PC-3 (cell line): ENCODE data around the gene TMC1. TPM values are rescaled to one million over a fixed set of nuclear protein-coding genes. Genes with fewer than 3 reads are reported as not detected.

ENCODE experiments used
- ATAC-seq: fragments of 200-7000 bp; cut with Tn5 transposase; 2 replicates; pipeline ENCODE4 v1.9.1; 2020; ENCODE audit warnings: mild to moderate bottlenecking, moderate library complexity
- BruUV-seq: library from RNA; stranded (reverse); fragments of 400-500 nt; replicated peaks from 2 replicates; lab custom pipeline; 2021; lab: Mats Ljungman, UMichigan
- CTCF ChIA-PET: fragments of 300-600 bp; sonication (Branson Sonifier 250); formaldehyde crosslinking; loops from one replicate; lab custom pipeline; 2022; ENCODE audit warnings: antibody characterized with exemption; lab: Charles Lee
- POLR2A ChIA-PET: fragments of 300-600 bp; sonication (Branson Sonifier 250); formaldehyde crosslinking; loops from one replicate; lab custom pipeline; 2022; ENCODE audit warnings: antibody characterized with exemption; ENCODE audit not compliant: unreplicated experiment; lab: Charles Lee
- DNase-seq: peaks from one replicate; pipeline ENCODE4 v3.0.0-alpha.2; 2015
- H2AFZ ChIP-seq: fragments of 300-600 bp; sonication (generic); 2 replicates; pipeline ENCODE4 v1.6.0; 2016; ENCODE audit warnings: antibody characterized with exemption, low read length
- H3F3A ChIP-seq: fragments of 300-600 bp; sonication (generic); one replicate; pipeline ENCODE4 v1.6.0; 2017; ENCODE audit warnings: antibody characterized with exemption, low read length, control low read depth, mild to moderate bottlenecking; ENCODE audit not compliant: unreplicated experiment
- H3K27ac ChIP-seq: fragments of 300-600 bp; sonication (generic); 2 replicates; pipeline ENCODE4 v1.5.1; 2016; ENCODE audit warnings: mild to moderate bottlenecking, low read length
- H3K27me3 ChIP-seq: fragments of 300-600 bp; sonication (generic); 2 replicates; pipeline ENCODE4 v1.6.1; 2016; ENCODE audit warnings: low read length, mixed read lengths
- H3K36me3 ChIP-seq: fragments of 300-600 bp; sonication (generic); 2 replicates; pipeline ENCODE4 v1.6.1; 2016; ENCODE audit warnings: low read depth, mixed run types, low read length, mixed read lengths
- H3K4me1 ChIP-seq: fragments of 300-600 bp; sonication (generic); 2 replicates; pipeline ENCODE4 v1.5.1; 2016; ENCODE audit warnings: low read length; ENCODE audit not compliant: insufficient read depth
- H3K4me2 ChIP-seq: fragments of 300-600 bp; sonication (generic); 2 replicates; pipeline ENCODE4 v1.6.0; 2016; ENCODE audit warnings: low read length
- H3K4me3 ChIP-seq: fragments of 300-600 bp; sonication (generic); 2 replicates; pipeline ENCODE4 v1.5.1; 2016; ENCODE audit warnings: mild to moderate bottlenecking, low read length, mixed read lengths
- H3K79me2 ChIP-seq: fragments of 300-600 bp; sonication (generic); 2 replicates; pipeline ENCODE4 v1.6.1; 2017; ENCODE audit warnings: low read length, mixed read lengths
- H3K9ac ChIP-seq: fragments of 300-600 bp; sonication (generic); 2 replicates; pipeline ENCODE4 v1.6.0; 2016; ENCODE audit warnings: mild to moderate bottlenecking, low read length
- H3K9me2 ChIP-seq: fragments of 300-600 bp; sonication (generic); replicated peaks from 2 replicates; pipeline ENCODE4 v1.6.1; 2016; ENCODE audit warnings: mixed run types, low read length, mixed read lengths
- H3K9me3 ChIP-seq: fragments of 300-600 bp; sonication (generic); 2 replicates; pipeline ENCODE4 v1.6.1; 2016; ENCODE audit warnings: low read length, mixed read lengths
- H4K20me1 ChIP-seq: fragments of 300-600 bp; sonication (generic); 2 replicates; pipeline ENCODE4 v1.6.1; 2016; ENCODE audit warnings: low read length, mixed read lengths
- EZH2 ChIP-seq: fragments of 300-600 bp; sonication (generic); IDR thresholded peaks from one replicate; pipeline ENCODE4 v1.6.1; 2017; ENCODE audit warnings: antibody characterized with exemption, mild to moderate bottlenecking, low read length; ENCODE audit not compliant: unreplicated experiment
- EZH2phosphoT487 ChIP-seq: fragments of 300-600 bp; sonication (generic); IDR thresholded peaks from 2 replicates; pipeline ENCODE4 v1.6.1; 2018; ENCODE audit warnings: mild to moderate bottlenecking, antibody characterized with exemption, low read length, borderline replicate concordance
- intact Hi-C: fragments of 100-400 bp; cut with micrococcal nuclease; formaldehyde crosslinking; loops from 2 replicates; pipeline ENCODE4 v1.9.0; 2023
- total RNA-seq: library from RNA; depleted of rRNA; stranded (reverse); fragments of >200 nt; gene quantifications from 2 replicates; pipeline ENCODE4 v1.2.3, GENCODE V29; 2014
- TF ChIP-seq, protein P1 (sequence below): fragments of 300-600 bp; sonication (generic); conservative IDR thresholded peaks from 2 replicates; pipeline ENCODE4 v1.5.1; 2017; ENCODE audit warnings: antibody characterized with exemption, low read depth, mild to moderate bottlenecking, low read length

The TMC1 gene
- total RNA-seq, 1 experiment from 2014 or later: 0.15 TPM

DNA sequence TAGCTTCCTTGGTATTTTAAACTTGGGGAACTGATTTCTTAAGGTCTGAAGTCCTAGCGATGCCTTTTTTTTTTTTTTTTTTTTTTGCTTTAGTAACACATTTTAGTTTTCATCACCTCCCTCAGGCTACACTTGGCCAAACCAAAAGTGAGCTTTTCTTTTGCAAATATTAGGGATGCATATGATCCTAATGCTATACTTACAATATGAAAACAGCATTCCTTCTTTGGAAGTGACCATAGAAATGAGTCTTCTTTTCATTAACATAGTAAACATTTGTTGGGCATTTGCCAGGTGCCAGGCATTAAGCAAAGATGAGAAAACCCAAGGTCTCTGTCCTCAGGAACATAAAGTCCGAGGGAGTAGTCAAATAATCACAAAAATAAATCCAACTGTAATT is 241.6 kb downstream of the TMC1 start:
- Histone ChIP-seq H3K9me2 (no peaks in the 10 kb centered on the region), H3K4me1 (no peaks in the 10 kb centered on the region), H3F3A (no peaks in the 10 kb centered on the region), H3K27ac (no peak overlapping the region), H3K9me3 (no peaks in the 10 kb centered on the region), H3K4me2 (no peak overlapping the region), H3K4me3 (no peak overlapping the region), H3K27me3 (peaks cover 30% of the 10 kb centered on the region), H3K36me3 (no peaks in the 10 kb centered on the region), H2AFZ (no peak overlapping the region), H3K9ac (no peak overlapping the region), H4K20me1 (no peaks in the 10 kb centered on the region), H3K79me2 (no peaks in the 10 kb centered on the region)
- ChIA-PET POLR2A (no interaction called here), CTCF (interaction anchor here (0.6 kb wide), 1 partner anchor 81 kb away, joined by 7 read pairs; no protein-coding TSS in a partner anchor)
- DNase-seq (no peak), ATAC-seq (no peak)
- TF ChIP-seq, protein P1, sequence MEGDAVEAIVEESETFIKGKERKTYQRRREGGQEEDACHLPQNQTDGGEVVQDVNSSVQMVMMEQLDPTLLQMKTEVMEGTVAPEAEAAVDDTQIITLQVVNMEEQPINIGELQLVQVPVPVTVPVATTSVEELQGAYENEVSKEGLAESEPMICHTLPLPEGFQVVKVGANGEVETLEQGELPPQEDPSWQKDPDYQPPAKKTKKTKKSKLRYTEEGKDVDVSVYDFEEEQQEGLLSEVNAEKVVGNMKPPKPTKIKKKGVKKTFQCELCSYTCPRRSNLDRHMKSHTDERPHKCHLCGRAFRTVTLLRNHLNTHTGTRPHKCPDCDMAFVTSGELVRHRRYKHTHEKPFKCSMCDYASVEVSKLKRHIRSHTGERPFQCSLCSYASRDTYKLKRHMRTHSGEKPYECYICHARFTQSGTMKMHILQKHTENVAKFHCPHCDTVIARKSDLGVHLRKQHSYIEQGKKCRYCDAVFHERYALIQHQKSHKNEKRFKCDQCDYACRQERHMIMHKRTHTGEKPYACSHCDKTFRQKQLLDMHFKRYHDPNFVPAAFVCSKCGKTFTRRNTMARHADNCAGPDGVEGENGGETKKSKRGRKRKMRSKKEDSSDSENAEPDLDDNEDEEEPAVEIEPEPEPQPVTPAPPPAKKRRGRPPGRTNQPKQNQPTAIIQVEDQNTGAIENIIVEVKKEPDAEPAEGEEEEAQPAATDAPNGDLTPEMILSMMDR: no peak
- TF ChIP-seq EZH2: no peak
- TF ChIP-seq EZH2phosphoT487: no peak
- intact Hi-C loops: no loop called here
- BruUV-seq: no TSS peak

DNA sequence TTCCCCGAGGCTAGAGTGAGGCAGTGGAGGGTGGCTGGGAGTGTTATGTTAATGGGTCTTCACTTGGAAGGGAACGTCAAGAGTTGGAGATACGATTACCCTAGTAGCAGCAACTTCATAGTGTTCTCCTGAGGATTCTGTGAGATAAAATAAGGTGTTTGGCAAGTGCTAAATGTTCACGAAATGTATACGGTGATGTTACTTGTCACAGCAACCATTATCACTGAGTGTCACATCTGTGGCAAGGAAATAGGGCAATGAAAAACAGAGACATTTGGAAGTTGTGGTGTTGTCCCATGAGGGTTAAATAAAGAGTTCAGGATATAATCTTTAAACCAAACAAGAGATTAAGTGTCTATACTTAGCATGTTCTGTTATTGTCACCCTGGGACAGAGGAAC is 248.1 kb downstream of the TMC1 start:
- no peaks in the 10 kb centered on the region for H3K9me2 ChIP-seq
- H3F3A ChIP-seq: no peaks in the 10 kb centered on the region
- DNase-seq (no peak), ATAC-seq (no peak)
- no peak overlapping the region for H2AFZ ChIP-seq
- CTCF ChIA-PET: no interaction called here
- no peak for TF ChIP-seq EZH2phosphoT487
- no peak for TF ChIP-seq EZH2
- TF ChIP-seq, protein P1: no peak
- H4K20me1 ChIP-seq: no peaks in the 10 kb centered on the region
- BruUV-seq: no TSS peak
- no peak overlapping the region for H3K4me3 ChIP-seq
- no peaks in the 10 kb centered on the region for H3K9me3 ChIP-seq
- H3K27me3 ChIP-seq: peaks cover 18% of the 10 kb centered on the region; the same call in 1 of the 2 replicates
- POLR2A ChIA-PET: no interaction called here
- no peaks in the 10 kb centered on the region for H3K79me2 ChIP-seq
- H3K36me3 ChIP-seq: no peaks in the 10 kb centered on the region
- no peak overlapping the region for H3K4me2 ChIP-seq
- no peak overlapping the region for H3K9ac ChIP-seq
- H3K4me1 ChIP-seq: no peaks in the 10 kb centered on the region
- intact Hi-C loops: no loop called here
- H3K27ac ChIP-seq: no peak overlapping the region

DNA sequence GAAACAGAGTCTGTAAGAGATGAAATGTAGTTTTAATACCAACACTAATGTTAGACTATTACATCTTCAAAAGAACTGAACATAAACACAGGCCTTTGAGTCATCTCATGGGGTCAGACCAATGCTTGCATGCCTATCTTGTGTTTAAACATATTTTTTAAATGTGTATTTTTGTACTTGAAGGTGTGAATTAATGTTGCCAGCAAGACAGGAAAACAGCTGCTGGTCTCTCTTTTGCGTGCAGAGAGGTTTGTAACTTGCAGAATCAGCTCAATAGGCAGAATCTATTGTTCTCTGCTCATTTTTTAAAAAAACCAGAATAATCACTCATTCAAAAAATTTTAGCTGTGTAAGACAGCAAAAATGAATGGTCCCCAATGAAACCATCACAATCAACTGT is 251.3 kb downstream of the TMC1 start:
- Histone ChIP-seq H3F3A (no peaks in the 10 kb centered on the region), H4K20me1 (no peaks in the 10 kb centered on the region), H3K27ac (no peak overlapping the region), H3K79me2 (no peaks in the 10 kb centered on the region), H3K4me1 (no peaks in the 10 kb centered on the region), H2AFZ (no peak overlapping the region), H3K9me3 (no peaks in the 10 kb centered on the region), H3K27me3 (peaks cover 15% of the 10 kb centered on the region; the same call in 1 of the 2 replicates), H3K4me2 (no peak overlapping the region), H3K36me3 (no peaks in the 10 kb centered on the region), H3K9ac (no peak overlapping the region), H3K4me3 (no peak overlapping the region), H3K9me2 (no peaks in the 10 kb centered on the region)
- TF ChIP-seq EZH2 (no peak), EZH2phosphoT487 (no peak)
- TF ChIP-seq, protein P1: no peak
- ATAC-seq (no peak), DNase-seq (no peak)
- CTCF ChIA-PET: no interaction called here
- no TSS peak for BruUV-seq
- intact Hi-C loops: no loop called here
- POLR2A ChIA-PET: no interaction called here
